WTC11 (cell line): ENCODE measurements around the gene DMKN. TPM values are rescaled to one million over a fixed set of nuclear protein-coding genes. Genes with fewer than 3 reads are reported as not detected.
A peak's percentile ranks its signal among the peaks of the same experiment; 100 is the strongest.

ENCODE experiments used
- ATAC-seq: fragments of 200-7000 bp; cut with Tn5 transposase; 2 replicates; pipeline ENCODE4 v1.10.0; 2021; ENCODE audit warnings: mild to moderate bottlenecking, moderate library complexity
- CTCF ChIA-PET: fragments of 300-600 bp; sonication (Branson Sonifier 250); formaldehyde crosslinking; loops from one replicate; lab custom pipeline; 2021; ENCODE audit warnings: antibody characterized with exemption; lab: Charles Lee
- POLR2A ChIA-PET: fragments of 350-600 bp; sonication (Branson Sonifier 250); formaldehyde crosslinking; loops from one replicate; lab custom pipeline; 2021; ENCODE audit warnings: antibody characterized with exemption; lab: Charles Lee
- DNase-seq: peaks from one replicate; pipeline ENCODE4 v3.0.0; 2021; ENCODE audit warnings: low spot score
- H3K27ac Mint-ChIP-seq: 2 replicates; pipeline ENCODE4 v1.8.0; 2021; ENCODE audit warnings: mixed read lengths
- H3K27me3 Mint-ChIP-seq: 2 replicates; pipeline ENCODE4 v1.8.0; 2021; ENCODE audit warnings: low read depth, mild to moderate bottlenecking, moderate library complexity, mixed read lengths
- H3K36me3 Mint-ChIP-seq: 2 replicates; pipeline ENCODE4 v1.8.0; 2021; ENCODE audit warnings: mixed read lengths
- H3K4me1 Mint-ChIP-seq: 2 replicates; pipeline ENCODE4 v1.8.0; 2022; ENCODE audit warnings: mixed read lengths
- H3K4me3 Mint-ChIP-seq: 2 replicates; pipeline ENCODE4 v1.8.0; 2021; ENCODE audit warnings: mild to moderate bottlenecking, moderate library complexity, mixed read lengths
- H3K9me3 Mint-ChIP-seq: 2 replicates; pipeline ENCODE4 v1.8.0; 2021; ENCODE audit warnings: mixed read lengths
- CREB1 ChIP-seq: sonication (generic); formaldehyde crosslinking; IDR thresholded peaks from 2 replicates; pipeline ENCODE4 v1.8.0; 2023; ENCODE audit warnings: mild to moderate bottlenecking, missing genetic modification reagents
- ELF4 ChIP-seq: sonication (generic); formaldehyde crosslinking; IDR thresholded peaks from 2 replicates; pipeline ENCODE4 v1.8.1; 2022; ENCODE audit warnings: low read depth, mild to moderate bottlenecking, moderate library complexity, missing genetic modification reagents
- FOXJ3 ChIP-seq: sonication (generic); formaldehyde crosslinking; IDR thresholded peaks from 2 replicates; pipeline ENCODE4 v1.9.0; 2021; ENCODE audit warnings: missing genetic modification reagents, mild to moderate bottlenecking, borderline replicate concordance
- FOXP1 ChIP-seq: sonication (generic); formaldehyde crosslinking; IDR thresholded peaks from 2 replicates; pipeline ENCODE4 v1.8.0; 2022; ENCODE audit warnings: missing genetic modification reagents, mild to moderate bottlenecking, moderate library complexity, borderline replicate concordance
- GABPB1 ChIP-seq: sonication (generic); formaldehyde crosslinking; IDR thresholded peaks from 2 replicates; pipeline ENCODE4 v1.8.1; 2023; ENCODE audit warnings: mild to moderate bottlenecking, missing genetic modification reagents
- KAT7 ChIP-seq: sonication (generic); formaldehyde crosslinking; IDR thresholded peaks from 2 replicates; pipeline ENCODE4 v1.8.1; 2023; ENCODE audit warnings: missing genetic modification reagents, mild to moderate bottlenecking, borderline replicate concordance
- MXD4 ChIP-seq: fragments of 250-450 bp; sonication (Bioruptor Pico); IDR thresholded peaks from 2 replicates; pipeline ENCODE4 v1.8.0; 2021; ENCODE audit warnings: mild to moderate bottlenecking, moderate library complexity, borderline replicate concordance
- NFYB ChIP-seq: sonication (generic); formaldehyde crosslinking; conservative IDR thresholded peaks from 2 replicates; pipeline ENCODE4 v1.8.0; 2022; ENCODE audit warnings: low read depth, missing genetic modification reagents
- TCF7 ChIP-seq: sonication (generic); formaldehyde crosslinking; IDR thresholded peaks from 2 replicates; pipeline ENCODE4 v1.8.0; 2022; ENCODE audit warnings: mild to moderate bottlenecking, low read depth, missing genetic modification reagents, moderate library complexity
- TEAD4 ChIP-seq: sonication (generic); formaldehyde crosslinking; IDR thresholded peaks from 2 replicates; pipeline ENCODE4 v1.8.0; 2022; ENCODE audit warnings: mild to moderate bottlenecking, missing genetic modification reagents
- ZBTB21 ChIP-seq: sonication (generic); formaldehyde crosslinking; IDR thresholded peaks from 2 replicates; pipeline ENCODE4 v1.8.1; 2023; ENCODE audit warnings: mild to moderate bottlenecking, missing genetic modification reagents, borderline replicate concordance
- ZNF121 ChIP-seq: sonication (generic); formaldehyde crosslinking; IDR thresholded peaks from 2 replicates; pipeline ENCODE4 v1.8.0; 2023; ENCODE audit warnings: missing genetic modification reagents
- ZNF138 ChIP-seq: sonication (generic); formaldehyde crosslinking; conservative IDR thresholded peaks from 2 replicates; pipeline ENCODE4 v1.8.1; 2022; ENCODE audit warnings: mild to moderate bottlenecking, moderate library complexity, missing genetic modification reagents
- total RNA-seq: library from RNA; stranded (reverse); gene quantifications from 3 replicates; pipeline ENCODE4 v1.2.3, GENCODE V29; 2021
- TF ChIP-seq, protein P1 (sequence below): sonication (generic); formaldehyde crosslinking; IDR thresholded peaks from 2 replicates; pipeline ENCODE4 v1.8.1; 2023; ENCODE audit warnings: mild to moderate bottlenecking, missing genetic modification reagents, moderate library complexity
- TF ChIP-seq, protein P2 (sequence below): sonication (generic); formaldehyde crosslinking; IDR thresholded peaks from 2 replicates; pipeline ENCODE4 v1.8.1; 2023; ENCODE audit warnings: mild to moderate bottlenecking, moderate library complexity, missing genetic modification reagents
- TF ChIP-seq, protein P3 (sequence below): sonication (generic); formaldehyde crosslinking; IDR thresholded peaks from 2 replicates; pipeline ENCODE4 v1.8.0; 2022; ENCODE audit warnings: mild to moderate bottlenecking, missing genetic modification reagents
- TF ChIP-seq, protein P4 (sequence below): sonication (generic); formaldehyde crosslinking; IDR thresholded peaks from 2 replicates; pipeline ENCODE4 v1.8.1; 2023; ENCODE audit warnings: mild to moderate bottlenecking, missing genetic modification reagents, borderline replicate concordance
- TF ChIP-seq, protein P5 (sequence below): fragments of 250-450 bp; sonication (Bioruptor Pico); IDR thresholded peaks from 2 replicates; pipeline ENCODE4 v1.9.0; 2021; ENCODE audit warnings: mild to moderate bottlenecking

Gene DMKN
- total RNA-seq, 1 experiment from 2014 or later: 285 TPM

DNA sequence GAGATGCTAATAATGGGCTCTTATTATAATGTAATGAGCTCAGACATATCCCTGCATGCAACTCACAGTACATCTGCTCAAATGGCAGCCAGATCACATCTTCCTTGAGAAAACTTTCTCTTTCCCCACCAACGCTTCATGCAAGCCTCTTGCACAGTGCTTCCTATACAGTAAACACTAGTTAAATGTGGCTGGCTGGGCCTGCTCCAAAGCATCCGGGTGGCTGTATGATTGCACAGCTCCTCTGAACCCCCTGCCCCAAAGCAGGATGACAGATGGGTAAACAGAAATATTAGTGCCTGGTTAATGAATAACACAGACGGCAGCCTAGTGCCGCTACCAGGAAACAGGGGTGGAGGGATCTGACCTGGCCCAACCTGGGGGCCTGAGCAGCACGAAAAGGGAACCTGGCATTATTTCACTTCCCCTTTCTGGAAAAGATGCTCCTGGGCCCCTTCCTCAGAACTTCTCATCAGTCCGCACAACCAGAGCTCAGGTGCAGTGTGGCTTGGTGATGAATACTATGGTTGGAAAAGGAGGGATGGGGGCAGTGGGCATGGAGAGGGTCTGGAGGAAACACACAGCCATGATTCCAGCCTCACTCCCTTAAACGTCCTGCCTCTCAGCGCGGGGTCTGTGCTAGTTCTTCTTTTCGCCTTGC is 54.6 kb downstream of the DMKN start:
- no peak overlapping the region for H3K27ac Mint-ChIP-seq
- no peak overlapping the region for H3K4me3 Mint-ChIP-seq
- ChIA-PET CTCF (interaction anchor here (1.0 to 1.5 kb wide), 2 partner anchors 36 to 114 kb away, joined by 3 read pairs; no protein-coding TSS in a partner anchor), POLR2A (no interaction called here)
- ATAC-seq (no peak), DNase-seq (no peak)
- peaks cover 3% of the 10 kb centered on the region; the same call in 1 of the 2 replicates for H3K4me1 Mint-ChIP-seq
- H3K36me3 Mint-ChIP-seq: no peaks in the 10 kb centered on the region
- no peaks in the 10 kb centered on the region for H3K9me3 Mint-ChIP-seq
- no peaks in the 10 kb centered on the region; the same call in 1 of the 2 replicates for H3K27me3 Mint-ChIP-seq
- TF ChIP-seq TCF7 (no peak), KAT7 (no peak), CREB1 (CRISPR knock-in tag) (no peak), GABPB1 (CRISPR knock-in tag) (0 out of 2 replicates have a peak, but pooled peaks have one; percentile 44)

DNA sequence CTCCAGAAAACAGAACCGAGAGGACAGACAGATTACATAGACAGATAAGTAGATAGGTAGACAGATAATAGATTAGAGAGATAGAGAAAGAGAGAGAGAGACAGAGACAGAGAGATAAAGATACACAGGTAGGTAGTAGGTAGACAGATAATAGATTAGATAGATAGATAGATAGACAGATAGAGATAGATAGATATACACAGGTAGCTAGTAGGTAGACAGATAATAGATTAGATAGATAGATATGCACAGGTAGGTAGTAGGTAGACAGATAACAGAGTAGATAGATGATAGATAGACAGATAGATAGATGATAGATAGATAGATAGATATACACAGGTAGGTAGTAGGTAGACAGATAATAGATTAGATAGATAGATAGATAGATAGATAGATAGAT is 55.3 kb downstream of the DMKN start:
- no peak for ATAC-seq
- Mint-ChIP-seq H3K27ac (no peak overlapping the region), H3K9me3 (no peaks in the 10 kb centered on the region), H3K36me3 (no peaks in the 10 kb centered on the region), H3K27me3 (no peaks in the 10 kb centered on the region; the same call in 1 of the 2 replicates), H3K4me1 (peaks cover 3% of the 10 kb centered on the region; the same call in 1 of the 2 replicates), H3K4me3 (no peak overlapping the region)
- no peak for DNase-seq
- ChIA-PET CTCF (no interaction called here), POLR2A (no interaction called here)
- TF ChIP-seq, protein P1, sequence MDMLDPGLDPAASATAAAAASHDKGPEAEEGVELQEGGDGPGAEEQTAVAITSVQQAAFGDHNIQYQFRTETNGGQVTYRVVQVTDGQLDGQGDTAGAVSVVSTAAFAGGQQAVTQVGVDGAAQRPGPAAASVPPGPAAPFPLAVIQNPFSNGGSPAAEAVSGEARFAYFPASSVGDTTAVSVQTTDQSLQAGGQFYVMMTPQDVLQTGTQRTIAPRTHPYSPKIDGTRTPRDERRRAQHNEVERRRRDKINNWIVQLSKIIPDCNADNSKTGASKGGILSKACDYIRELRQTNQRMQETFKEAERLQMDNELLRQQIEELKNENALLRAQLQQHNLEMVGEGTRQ (CRISPR knock-in tag): no peak
- TF ChIP-seq, protein P2, sequence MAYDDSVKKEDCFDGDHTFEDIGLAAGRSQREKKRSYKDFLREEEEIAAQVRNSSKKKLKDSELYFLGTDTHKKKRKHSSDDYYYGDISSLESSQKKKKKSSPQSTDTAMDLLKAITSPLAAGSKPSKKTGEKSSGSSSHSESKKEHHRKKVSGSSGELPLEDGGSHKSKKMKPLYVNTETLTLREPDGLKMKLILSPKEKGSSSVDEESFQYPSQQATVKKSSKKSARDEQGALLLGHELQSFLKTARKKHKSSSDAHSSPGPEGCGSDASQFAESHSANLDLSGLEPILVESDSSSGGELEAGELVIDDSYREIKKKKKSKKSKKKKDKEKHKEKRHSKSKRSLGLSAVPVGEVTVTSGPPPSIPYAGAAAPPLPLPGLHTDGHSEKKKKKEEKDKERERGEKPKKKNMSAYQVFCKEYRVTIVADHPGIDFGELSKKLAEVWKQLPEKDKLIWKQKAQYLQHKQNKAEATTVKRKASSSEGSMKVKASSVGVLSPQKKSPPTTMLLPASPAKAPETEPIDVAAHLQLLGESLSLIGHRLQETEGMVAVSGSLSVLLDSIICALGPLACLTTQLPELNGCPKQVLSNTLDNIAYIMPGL (CRISPR knock-in tag): no peak
- no peak for TF ChIP-seq TEAD4
- no peak for TF ChIP-seq ZBTB21 (CRISPR knock-in tag)
- no peak for TF ChIP-seq MXD4 (CRISPR knock-in tag)
- TF ChIP-seq FOXP1 (CRISPR knock-in tag): no peak

DNA sequence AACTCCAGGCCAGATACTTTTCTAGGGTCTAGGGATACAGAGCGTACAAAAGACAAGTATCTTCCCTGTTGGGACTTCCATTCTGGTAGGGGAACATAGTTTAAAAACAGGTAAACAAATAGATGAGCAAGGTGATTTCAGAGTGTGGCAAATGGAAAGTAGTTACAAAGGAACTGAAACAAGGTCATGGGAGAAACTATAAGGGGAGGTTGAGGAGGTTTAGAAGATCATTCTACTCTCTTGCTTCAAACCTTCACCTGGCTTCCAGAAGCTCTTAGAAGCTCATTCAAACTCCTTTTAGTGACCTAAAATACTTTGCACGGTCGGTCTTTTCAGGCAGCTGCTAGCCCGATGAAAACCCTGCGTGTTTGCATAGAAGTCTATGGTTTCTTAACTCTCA is 56.3 kb downstream of the DMKN start:
- H3K4me1 Mint-ChIP-seq: peaks cover 3% of the 10 kb centered on the region; the same call in 1 of the 2 replicates
- H3K36me3 Mint-ChIP-seq: no peaks in the 10 kb centered on the region
- H3K4me3 Mint-ChIP-seq: no peak overlapping the region
- H3K27ac Mint-ChIP-seq: no peak overlapping the region
- H3K9me3 Mint-ChIP-seq: no peaks in the 10 kb centered on the region
- H3K27me3 Mint-ChIP-seq: no peaks in the 10 kb centered on the region
- ChIA-PET POLR2A (no interaction called here), CTCF (no interaction called here)
- ATAC-seq (no peak), DNase-seq (no peak)
- TF ChIP-seq ZBTB21 (CRISPR knock-in tag) (no peak), ZNF121 (CRISPR knock-in tag) (no peak), NFYB (CRISPR knock-in tag) (no peak), FOXJ3 (CRISPR knock-in tag) (no peak), ELF4 (CRISPR knock-in tag) (no peak), ZNF138 (CRISPR knock-in tag) (no peak)
- TF ChIP-seq, protein P3, sequence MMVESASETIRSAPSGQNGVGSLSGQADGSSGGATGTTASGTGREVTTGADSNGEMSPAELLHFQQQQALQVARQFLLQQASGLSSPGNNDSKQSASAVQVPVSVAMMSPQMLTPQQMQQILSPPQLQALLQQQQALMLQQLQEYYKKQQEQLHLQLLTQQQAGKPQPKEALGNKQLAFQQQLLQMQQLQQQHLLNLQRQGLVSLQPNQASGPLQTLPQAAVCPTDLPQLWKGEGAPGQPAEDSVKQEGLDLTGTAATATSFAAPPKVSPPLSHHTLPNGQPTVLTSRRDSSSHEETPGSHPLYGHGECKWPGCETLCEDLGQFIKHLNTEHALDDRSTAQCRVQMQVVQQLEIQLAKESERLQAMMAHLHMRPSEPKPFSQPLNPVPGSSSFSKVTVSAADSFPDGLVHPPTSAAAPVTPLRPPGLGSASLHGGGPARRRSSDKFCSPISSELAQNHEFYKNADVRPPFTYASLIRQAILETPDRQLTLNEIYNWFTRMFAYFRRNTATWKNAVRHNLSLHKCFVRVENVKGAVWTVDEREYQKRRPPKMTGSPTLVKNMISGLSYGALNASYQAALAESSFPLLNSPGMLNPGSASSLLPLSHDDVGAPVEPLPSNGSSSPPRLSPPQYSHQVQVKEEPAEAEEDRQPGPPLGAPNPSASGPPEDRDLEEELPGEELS: no peak
- TF ChIP-seq, protein P2 (CRISPR knock-in tag): no peak
- TF ChIP-seq, protein P4, sequence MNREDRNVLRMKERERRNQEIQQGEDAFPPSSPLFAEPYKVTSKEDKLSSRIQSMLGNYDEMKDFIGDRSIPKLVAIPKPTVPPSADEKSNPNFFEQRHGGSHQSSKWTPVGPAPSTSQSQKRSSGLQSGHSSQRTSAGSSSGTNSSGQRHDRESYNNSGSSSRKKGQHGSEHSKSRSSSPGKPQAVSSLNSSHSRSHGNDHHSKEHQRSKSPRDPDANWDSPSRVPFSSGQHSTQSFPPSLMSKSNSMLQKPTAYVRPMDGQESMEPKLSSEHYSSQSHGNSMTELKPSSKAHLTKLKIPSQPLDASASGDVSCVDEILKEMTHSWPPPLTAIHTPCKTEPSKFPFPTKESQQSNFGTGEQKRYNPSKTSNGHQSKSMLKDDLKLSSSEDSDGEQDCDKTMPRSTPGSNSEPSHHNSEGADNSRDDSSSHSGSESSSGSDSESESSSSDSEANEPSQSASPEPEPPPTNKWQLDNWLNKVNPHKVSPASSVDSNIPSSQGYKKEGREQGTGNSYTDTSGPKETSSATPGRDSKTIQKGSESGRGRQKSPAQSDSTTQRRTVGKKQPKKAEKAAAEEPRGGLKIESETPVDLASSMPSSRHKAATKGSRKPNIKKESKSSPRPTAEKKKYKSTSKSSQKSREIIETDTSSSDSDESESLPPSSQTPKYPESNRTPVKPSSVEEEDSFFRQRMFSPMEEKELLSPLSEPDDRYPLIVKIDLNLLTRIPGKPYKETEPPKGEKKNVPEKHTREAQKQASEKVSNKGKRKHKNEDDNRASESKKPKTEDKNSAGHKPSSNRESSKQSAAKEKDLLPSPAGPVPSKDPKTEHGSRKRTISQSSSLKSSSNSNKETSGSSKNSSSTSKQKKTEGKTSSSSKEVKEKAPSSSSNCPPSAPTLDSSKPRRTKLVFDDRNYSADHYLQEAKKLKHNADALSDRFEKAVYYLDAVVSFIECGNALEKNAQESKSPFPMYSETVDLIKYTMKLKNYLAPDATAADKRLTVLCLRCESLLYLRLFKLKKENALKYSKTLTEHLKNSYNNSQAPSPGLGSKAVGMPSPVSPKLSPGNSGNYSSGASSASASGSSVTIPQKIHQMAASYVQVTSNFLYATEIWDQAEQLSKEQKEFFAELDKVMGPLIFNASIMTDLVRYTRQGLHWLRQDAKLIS (CRISPR knock-in tag): no peak
- TF ChIP-seq, protein P5, sequence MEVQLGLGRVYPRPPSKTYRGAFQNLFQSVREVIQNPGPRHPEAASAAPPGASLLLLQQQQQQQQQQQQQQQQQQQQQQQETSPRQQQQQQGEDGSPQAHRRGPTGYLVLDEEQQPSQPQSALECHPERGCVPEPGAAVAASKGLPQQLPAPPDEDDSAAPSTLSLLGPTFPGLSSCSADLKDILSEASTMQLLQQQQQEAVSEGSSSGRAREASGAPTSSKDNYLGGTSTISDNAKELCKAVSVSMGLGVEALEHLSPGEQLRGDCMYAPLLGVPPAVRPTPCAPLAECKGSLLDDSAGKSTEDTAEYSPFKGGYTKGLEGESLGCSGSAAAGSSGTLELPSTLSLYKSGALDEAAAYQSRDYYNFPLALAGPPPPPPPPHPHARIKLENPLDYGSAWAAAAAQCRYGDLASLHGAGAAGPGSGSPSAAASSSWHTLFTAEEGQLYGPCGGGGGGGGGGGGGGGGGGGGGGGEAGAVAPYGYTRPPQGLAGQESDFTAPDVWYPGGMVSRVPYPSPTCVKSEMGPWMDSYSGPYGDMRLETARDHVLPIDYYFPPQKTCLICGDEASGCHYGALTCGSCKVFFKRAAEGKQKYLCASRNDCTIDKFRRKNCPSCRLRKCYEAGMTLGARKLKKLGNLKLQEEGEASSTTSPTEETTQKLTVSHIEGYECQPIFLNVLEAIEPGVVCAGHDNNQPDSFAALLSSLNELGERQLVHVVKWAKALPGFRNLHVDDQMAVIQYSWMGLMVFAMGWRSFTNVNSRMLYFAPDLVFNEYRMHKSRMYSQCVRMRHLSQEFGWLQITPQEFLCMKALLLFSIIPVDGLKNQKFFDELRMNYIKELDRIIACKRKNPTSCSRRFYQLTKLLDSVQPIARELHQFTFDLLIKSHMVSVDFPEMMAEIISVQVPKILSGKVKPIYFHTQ (CRISPR knock-in tag): no peak
